Inflammatory macrophage (primary cell): ENCODE results near the gene SNX1.
"Not testable (repeated sequence)": the region's sequence is repeated elsewhere in the genome, so short reads cannot be mapped to it uniquely, and the experiment has no call there.

ENCODE experiments used
- DNase-seq, 2 donors: peaks; one replicate each; pipeline ENCODE4 v3.0.0-alpha.2; 2020 to 2022

The SNX1 gene

DNA sequence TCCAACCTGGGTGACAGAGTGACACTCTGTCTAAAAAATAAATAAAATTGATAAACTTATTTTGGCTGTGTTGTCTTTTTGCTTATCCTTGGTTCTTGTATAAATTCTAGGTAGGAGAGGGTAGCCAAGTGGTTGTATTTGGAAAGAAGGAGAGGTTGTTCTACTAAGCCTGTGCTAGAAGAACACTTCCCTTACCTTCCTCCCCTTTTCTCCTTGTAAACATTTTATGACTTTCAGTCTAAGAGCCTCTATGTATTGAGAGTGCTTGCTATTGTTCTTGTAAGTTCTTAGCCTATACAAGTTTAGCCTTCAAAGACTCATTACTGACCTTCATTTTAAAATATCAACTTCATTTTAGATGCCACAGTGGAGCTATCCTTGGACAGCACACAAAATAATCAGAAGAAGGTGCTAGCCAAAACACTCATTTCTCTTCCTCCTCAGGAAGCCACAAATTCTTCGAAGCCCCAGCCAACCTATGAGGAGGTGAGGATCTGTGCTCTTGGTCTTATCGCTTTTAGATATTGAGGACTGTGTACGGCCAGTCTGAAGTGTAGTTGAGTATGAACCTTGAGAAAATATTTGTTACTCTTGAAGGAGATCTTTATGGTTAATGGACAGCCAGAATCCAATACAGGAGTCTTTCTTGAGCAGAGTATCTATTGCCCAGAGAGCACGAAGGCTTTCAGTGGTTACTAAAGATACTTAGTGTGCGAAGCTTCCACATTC, 22.1 kb downstream of the SNX1 start:
- DNase-seq, result no peak

DNA sequence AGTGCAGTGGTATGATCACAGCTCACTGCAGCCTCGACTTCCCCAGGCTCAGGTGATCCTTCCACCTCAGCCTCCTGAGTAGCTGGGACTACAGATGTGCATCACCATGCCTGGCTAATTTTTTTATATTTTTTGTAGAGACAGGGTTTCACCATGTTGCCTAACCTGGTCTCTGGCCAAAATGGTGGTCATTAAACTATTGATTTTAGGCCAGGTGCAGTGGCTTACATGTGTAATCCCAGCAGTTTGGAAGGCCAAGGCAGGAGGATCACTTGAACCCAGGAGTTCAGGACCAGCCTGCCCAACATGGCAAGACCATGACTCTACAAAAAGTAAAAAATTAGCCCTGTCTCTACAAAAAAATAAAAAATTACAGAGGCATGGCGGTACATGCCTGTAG, 24.5 kb downstream of the SNX1 start:
- DNase-seq, result not testable (repeated sequence)

DNA sequence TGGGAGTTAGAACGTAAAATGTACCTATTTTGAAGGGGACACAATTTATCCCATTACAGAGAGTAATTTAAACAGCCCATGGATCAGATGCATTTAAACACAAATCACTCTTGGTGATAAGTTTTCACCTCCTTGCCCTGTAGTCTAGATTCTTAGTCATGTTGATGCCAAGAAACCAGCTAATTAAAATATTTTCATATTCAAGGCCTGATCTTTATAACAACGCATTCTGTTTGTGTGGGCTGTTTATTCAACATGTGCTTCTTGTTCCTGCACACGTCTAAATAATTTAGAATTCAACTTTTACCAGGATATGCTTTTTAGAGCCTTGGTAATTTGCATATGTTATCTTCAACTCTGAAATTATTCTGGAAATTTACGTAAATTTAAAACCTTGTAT, 25.8 kb downstream of the SNX1 start:
- DNase-seq, result no peak

DNA sequence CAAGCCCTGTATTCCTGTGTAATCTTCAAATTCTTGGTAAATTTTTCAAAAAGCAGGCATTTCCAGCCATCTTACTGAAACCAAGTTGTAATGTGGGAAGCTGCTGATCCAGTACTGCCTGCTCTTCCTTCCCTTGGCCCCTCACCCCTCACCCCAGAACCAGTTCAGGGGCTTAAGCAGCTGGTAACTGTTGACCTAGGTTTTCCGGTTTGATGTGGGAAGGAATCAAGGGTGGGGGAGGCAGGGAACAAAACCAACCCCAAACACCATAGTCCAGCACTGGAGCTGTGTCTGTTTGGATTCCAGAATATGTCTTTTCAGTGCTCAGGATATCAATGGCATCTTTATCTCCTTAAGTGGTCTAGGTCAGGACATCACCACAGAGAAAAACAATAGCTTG, 26.7 kb downstream of the SNX1 start:
- no peak for DNase-seq

DNA sequence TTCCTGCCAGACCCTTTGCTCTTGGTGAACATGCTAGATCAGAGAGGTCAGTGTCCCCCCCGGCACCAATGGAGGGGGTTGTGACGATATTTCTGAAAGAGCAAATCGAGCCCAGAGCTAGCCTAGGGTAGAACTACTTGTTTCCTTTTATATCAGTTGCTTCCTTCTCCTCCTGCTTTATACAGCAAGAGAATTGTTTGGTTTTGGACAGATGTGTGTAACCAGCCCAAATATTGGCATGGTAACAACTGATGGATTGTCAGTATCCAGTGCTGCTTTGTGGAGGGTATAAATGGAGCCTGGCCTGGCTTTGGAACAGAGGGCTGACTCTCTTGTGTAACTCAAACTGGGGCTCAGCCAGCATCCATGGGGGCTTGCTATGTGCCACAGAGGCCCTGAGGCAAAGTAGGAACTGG, 27.2 kb downstream of the SNX1 start:
- DNase-seq, result no peak

DNA sequence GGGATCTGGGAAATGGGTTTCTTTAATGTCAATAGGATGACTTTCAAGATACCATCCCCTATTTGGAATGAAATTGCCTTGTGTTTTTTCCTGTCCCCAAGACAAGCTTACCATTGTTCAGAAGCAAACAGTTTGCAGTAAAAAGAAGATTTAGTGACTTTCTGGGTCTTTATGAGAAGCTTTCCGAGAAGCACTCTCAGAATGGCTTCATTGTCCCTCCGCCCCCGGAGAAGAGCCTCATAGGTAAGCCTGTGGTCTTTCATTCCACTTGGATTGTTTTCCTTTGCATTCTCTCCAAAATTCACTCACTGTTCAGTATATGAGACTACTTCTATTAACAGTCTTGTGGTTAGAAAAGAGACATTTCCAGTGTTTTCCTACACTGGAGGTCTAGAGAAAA, 30.2 kb downstream of the SNX1 start:
- DNase-seq, result no peak

DNA sequence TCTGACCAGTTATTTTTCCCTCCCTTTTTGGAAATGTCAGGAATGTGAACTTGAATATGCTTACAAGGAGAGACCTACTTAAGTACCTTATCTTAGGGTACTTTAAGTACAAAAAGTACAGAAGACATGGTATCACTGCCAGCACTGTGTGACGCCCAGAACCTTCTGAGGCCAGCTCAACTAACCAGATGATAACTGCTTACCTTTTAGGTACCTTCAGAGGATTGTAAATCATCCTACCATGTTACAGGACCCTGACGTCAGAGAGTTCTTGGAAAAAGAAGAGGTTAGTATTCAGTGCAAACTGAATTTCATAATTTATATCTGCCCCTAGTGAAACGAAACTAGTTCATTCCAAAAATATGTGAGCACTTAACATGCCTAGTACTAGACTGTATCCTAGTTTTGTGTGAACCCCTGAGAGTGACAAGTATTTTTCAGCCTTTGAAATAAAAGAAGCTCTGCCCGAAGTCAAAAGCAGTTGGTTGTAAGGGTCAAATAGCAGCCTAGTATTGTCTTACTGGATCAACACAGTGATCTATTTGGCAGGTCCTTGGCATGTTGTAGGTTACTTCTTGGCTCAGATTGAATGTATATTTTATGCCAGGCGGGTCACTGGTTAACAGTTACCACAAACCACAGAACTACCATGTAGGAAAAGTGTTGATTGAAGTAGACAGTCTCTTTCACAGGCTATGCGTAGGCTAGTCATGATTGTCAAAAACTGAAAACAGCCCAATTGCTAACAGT, 31.9 kb downstream of the SNX1 start:
- no peak for DNase-seq

DNA sequence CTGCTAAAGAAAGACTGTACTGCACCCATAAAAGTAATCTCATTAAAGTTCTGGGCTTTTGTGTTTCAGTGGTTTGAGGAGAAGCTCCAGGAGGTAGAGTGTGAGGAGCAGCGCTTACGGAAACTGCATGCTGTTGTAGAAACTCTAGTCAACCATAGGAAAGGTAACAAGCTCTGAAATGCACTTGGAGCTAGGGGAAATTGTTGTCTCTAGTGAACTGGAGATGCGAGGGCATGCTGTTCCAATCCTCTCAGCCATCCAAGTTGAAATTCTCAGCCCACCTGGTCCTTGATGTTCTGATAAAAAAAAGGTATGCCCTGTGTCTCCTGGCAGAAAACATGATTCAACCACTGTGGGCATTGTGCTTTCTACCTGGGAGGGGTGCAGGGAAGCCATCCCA, 34.4 kb downstream of the SNX1 start:
- DNase-seq, result no peak

DNA sequence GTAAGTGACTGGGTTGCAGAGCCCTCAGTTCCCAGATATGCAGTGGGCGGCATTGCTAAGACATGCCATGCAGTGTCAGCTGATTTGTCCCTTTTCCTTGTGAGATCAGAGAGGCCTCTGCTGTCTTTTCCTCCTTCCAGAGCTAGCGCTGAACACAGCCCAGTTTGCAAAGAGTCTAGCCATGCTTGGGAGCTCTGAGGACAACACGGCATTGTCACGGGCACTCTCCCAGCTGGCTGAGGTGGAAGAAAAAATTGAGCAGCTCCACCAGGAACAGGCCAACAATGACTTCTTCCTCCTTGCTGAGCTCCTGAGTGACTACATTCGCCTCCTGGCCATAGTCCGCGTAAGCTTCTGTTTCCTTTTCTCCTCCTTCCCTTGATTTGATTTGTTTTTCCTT, 35.8 kb downstream of the SNX1 start:
- peak; percentile 15 to 44 for DNase-seq

DNA sequence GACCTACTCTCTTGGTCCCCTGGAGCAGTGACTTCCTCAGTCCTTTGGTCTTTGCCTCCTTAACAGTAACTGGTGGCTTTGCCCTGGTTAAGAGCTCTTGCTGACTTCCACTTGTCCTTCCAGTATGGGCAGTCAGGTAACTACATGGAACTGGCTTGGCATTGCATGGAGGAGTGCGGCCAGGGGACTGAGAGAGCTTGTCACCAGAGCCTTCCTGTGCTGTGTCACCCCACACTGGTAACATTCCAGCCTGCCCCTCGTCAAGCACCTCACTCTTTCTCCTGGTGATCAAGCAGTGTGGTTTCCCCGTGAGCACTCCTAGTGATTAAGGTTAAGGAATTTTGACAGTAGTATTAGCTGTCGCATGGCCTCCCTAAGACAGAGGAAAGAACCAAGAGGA, 36.4 kb downstream of the SNX1 start:
- no peak for DNase-seq

DNA sequence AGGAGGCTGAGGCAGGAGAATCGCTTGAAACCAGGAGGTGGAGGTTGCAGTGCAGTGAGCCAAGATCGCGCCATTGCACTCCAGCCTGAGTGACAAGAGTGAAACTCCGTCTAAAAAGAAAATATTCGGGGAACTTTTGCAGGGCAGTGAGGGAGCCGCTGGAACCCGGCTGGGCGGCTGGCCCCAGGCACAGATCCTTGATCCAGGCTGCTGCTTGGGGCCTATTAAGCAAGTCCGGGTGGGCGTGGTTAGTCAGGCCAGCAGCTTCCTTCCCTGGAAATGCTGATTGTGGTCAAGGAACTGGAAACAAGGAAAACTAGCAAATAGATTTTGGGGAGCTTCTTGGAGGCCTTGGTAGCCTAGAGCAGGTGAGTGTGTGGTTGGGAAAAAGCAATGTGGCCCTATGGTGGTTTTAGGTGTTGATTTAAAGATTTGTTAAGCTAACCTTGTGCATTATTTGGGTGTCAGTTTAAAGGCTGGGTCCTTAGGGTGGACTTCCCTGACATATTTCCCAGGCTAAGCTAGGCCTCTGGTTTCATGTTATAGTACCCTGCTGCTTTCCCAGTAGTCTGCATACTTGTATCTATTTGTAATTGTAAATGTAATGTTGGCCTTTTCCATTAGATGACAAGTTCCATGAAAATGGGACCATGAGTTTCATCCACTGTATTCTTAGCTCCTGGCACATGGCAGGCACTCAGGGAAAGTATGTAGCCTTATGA, 38.0 kb downstream of the SNX1 start:
- peak in 1 of 2 donors; percentile 29 for DNase-seq

DNA sequence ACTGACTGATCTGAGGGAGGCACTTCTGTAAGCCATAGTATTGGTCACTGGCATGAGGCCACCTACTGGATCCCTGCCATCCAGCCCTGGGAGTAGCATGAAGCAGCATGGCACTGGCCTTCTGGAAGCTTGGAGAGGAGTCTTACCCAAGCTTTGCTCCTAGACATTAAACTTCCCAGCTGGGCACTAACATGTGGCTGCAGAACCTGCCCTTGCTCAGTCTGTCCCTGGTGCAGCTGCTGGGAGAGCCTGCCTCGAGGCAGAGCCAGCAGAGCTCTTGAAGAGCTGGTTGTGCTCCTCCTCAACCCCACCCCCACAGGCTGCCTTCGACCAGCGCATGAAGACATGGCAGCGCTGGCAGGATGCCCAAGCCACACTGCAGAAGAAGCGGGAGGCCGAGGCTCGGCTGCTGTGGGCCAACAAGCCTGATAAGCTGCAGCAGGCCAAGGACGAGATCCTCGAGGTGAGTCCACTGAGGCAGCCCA, 38.6 kb downstream of the SNX1 start:
- no peak for DNase-seq

DNA sequence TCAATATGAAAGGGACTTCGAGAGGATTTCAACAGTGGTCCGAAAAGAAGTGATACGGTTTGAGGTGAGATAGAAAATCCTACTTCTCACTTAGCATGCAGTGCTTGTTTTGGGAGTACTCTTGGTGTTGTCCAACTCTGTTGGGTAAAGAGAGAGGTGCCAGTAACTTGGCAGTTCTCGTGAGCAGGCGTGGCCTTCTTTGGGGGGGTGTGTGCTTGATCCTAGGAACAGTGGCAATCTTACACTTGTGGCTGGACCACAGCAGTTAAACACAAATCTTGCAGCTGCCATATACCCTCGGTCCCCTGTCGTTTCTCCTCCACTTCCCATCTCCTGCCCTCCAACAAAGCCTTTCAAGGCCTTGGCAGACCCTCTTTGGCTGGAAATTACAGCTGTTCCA, 40.6 kb downstream of the SNX1 start:
- DNase-seq, result no peak

DNA sequence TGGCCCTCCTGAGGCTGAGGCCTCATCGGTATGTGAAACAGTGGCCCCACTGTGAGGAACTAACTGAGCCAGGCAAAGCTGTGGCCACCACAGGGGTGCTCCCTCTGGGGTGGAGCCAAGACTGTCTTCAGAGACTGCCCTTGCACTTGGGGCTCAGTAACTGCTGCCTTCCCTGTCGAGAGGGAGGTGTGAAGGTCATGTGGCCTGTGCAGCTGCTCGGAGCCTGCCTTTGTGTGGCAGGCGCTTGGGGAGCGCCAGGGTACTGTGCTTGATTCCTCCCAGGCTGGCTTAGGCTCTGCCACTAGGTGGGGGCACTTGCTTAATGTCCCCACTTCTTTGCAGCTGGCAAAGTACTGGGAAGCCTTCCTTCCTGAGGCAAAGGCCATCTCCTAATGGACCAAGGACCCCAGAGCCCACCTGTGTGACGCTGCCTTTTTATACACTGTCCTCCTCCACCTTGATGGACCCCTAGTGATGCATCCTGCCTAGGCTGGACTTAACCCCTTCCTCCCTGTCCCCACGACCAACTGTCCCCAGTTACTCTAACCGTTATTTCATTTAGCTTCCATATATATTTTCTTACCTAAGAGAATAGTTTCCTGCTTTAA, 41.5 kb downstream of the SNX1 start:
- no peak for DNase-seq

DNA sequence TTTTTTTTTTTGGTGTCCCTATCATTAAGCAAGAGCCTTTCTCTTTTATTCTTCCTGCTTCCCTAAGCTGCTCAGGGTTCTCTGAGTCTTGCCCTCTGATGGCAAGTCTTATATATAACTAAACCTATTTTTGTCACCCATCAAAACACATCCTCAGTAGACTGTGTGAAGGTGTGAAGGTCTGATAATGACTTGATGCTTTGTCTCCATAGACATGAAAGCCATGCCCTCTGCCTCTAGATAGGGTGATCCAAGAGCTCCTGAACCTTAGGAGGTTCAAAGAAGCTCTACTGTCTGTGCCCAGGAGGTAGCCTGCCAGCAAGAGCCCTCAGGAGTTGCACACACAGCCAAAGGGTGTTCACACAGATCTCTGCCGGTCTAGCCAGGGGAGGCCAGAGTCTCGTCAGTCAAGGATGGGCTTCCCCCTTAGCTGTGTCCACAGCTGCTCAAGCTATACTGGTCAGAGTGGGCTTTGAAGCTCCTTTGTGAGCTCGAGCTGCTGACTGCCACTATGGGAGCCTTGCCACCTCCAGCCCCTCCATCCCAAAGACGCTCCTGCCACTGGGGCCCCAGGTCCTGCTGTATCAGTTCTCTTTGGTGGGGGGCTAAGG, 42.7 kb downstream of the SNX1 start:
- no peak for DNase-seq

DNA sequence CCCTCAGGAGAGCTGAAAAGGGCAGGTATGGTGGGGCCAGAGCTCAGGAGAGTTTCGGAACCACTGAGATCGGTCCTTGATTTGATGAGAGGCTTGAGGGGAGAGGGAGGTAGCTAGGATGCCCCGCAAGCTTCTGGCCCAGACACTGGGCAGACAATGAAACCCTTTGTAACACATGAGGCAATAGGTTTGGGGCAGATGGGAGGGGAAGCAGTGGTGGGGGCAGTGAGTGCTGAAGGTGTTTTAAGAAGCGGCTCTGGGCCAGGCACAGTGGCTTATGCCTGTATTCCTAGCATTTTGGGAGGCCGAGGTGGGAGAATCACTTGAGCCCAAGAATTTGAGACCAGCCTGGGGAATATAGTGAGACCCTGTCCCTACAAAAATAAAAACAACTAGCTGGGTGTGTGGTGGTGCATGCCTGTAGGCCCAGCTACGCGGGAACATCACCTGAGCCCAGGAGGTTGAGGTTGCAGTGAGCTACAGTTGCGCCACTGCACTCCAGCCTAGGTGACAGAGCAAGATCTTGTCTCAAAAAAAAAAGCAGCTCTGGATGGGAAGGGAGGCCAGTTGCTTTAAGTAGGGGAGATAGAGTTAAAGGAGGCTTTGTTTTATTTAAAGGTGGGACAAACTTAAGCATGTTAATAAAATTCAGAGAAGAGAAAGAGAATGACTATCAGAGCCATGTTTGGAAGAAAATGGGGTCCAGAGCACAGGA, 46.2 kb downstream of the SNX1 start:
- DNase-seq, result no peak

DNA sequence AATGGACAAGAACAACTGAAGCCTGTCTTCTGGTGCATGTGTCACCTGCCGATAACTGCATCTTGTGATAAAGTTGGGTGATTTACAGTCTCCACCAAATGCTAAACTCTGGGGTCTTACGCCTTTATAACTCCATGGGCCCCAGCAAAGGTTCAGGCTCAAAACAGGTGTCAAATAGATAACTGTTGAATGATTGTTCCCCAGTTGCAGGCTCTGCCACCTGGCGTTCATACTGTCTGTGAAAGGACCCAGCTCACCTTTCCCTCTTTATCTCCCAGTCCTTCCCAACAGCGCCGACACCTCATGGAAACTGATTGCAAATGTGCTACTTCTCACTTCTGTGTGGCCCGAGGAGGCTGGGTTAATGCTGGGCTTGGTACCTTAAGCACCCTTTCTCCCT, 47.5 kb downstream of the SNX1 start:
- DNase-seq, result no peak

DNA sequence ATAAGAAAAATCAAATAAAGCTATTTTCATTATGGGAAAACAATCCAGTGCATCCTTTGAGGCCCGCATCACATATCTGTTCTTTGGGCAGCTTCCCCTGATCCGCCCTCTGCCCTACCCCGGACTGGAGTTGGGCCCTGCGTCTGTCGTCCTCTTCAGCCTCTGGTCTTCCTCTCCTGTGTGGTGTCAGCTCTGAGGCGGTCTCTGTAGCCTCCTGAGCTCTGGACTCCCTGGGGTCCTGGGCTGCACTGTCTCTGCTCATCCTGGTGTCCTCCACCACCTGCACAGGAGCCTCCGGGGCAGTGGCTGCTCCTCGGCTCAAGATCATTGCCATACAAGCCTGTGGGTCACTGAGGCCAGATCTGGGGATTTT, 48.4 kb downstream of the SNX1 start:
- DNase-seq, result no peak

DNA sequence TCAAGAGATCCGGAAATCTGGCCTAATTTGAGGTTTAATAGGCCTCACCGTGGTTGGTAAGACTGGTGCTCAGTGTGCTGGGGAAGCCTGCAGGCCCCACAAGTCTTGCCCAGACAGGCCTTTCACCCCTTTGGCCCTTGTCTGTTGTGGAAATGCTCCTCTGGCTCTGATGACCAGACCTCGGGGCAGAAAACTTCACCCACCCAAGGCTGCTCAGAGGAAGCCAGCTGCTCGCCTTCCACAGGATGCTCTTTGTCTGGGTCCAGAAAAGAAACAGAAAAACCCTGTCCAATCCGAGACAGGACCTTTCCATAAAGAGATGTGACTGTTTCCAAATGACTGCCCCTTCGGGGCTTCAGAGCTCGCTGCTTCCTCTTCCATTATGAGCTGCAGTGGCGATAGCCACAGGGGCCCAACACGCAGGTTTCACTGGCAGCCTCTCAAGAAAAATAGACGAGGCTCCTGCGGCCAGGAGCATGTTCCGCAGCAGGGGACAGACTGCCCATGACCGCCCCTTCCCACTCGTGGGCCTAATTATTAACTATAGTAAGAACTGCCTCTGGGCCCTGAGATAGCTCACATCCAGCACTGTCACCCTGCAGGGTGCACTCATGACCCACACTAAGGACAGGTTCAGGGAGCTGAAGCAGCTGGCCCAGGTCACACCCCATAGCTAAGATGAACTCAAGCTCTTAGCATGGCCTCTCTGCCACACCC, 48.9 kb downstream of the SNX1 start:
- DNase-seq, result no peak

DNA sequence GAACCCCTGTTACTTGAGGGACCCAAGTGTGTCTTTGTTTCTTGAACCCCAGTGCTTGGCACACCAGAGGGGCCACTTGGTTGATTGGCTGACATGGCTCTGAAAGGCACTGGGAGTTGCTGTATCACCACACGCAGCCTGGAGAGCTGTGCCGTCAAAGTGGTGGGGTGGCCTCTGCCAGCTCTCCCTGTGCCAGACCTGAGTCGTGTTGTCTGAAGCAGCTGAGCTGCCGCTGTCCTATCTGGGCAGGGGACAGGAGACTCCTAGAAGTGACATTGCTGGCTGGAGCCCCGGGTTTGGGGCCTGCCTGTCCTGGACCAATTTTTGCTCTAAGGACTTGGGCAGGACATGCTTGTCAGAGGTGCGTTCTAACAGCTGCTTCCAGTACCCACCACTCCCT, 50.3 kb downstream of the SNX1 start:
- DNase-seq, result no peak

DNA sequence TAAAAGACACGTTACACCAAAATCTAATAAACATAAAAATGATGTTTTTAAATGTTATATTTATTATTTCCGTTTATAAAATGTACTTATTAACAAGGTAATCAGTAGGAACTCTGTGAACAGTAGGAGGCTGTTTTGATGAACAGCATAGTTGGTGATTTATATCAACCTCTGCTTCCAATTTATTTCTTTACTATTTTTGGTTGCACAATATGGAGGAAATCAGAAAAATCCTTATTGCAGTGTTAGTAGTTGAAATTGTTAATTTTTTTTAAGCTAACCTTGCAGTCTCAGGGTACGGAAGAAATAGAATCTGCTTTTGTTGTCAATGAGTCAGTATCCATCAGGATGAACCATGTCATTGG, 50.7 kb downstream of the SNX1 start:
- DNase-seq, result no peak
